Measurements from ENCODE around the gene ARHGEF39.

DNA sequence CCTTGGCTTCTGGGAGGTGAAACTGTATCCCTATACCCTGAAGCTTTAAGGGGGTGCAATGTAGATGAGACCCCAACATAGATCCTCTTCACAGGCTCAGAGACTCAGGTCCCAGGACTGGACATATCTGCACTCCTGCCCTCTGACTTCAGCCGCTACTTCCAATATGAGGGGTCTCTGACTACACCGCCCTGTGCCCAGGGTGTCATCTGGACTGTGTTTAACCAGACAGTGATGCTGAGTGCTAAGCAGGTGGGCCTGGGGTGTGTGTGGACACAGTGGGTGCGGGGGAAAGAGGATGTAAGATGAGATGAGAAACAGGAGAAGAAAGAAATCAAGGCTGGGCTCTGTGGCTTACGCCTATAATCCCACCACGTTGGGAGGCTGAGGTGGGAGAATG lies 14.1 kb upstream of the ARHGEF39 start:
- TF ChIP-seq FOXA1 (IDR thresholded peaks at IDR 0.05; ENCODE audit: borderline replicate concordance): no peak
- no peak for TF ChIP-seq TCF7L2 (IDR thresholded peaks at IDR 0.05; ENCODE audit: low read depth, low read length)
- no peak for TF ChIP-seq PML (IDR thresholded peaks at IDR 0.05; ENCODE audit: low read length)
- TF ChIP-seq PHF20 (IDR thresholded peaks at IDR 0.05; ENCODE audit: partially characterized antibody): no peak
- no peak for TF ChIP-seq SPI1 (IDR thresholded peaks at IDR 0.05; ENCODE audit: borderline replicate concordance, low read depth, low read length)
